HepG2 (cell line): ENCODE data around the gene FRK. TPM values are rescaled to one million over a fixed set of nuclear protein-coding genes. Genes with fewer than 3 reads are reported as not detected.
A peak's percentile ranks its signal among the peaks of the same experiment; 100 is the strongest.

Experiments
- HHEX ChIP-seq: IDR thresholded peaks from 2 replicates; pipeline ENCODE4 v1.6.1; 2016; ENCODE audit warnings: control low read depth
- HOXA7 ChIP-seq: sonication (generic); formaldehyde crosslinking; IDR thresholded peaks from 2 replicates; pipeline ENCODE4 v1.8.1; 2022; ENCODE audit warnings: mild to moderate bottlenecking, missing genetic modification reagents, moderate library complexity
- MAFF ChIP-seq: IDR thresholded peaks from 2 replicates; pipeline ENCODE4 v1.6.1; 2011; ENCODE audit warnings: low read depth, low read length, improper control_type of control experiment
- MBD4 ChIP-seq: IDR thresholded peaks from 2 replicates; pipeline ENCODE4 v1.6.1; 2012; ENCODE audit warnings: low read length, inconsistent platforms, borderline replicate concordance
- MEIS1 ChIP-seq: sonication (generic); formaldehyde crosslinking; IDR thresholded peaks from 2 replicates; pipeline ENCODE4 v1.9.0; 2021; ENCODE audit warnings: mild to moderate bottlenecking, missing genetic modification reagents, moderate library complexity, borderline replicate concordance
- POLR2AphosphoS5 ChIP-seq: IDR thresholded peaks from 2 replicates; pipeline ENCODE4 v1.6.1; 2012; ENCODE audit warnings: low read depth, low read length
- PRMT3 ChIP-seq: sonication (generic); formaldehyde crosslinking; IDR thresholded peaks from 2 replicates; pipeline ENCODE4 v1.8.1; 2022; ENCODE audit warnings: low read depth, mild to moderate bottlenecking, moderate library complexity, missing genetic modification reagents, borderline replicate concordance
- REXO4 ChIP-seq: sonication (generic); formaldehyde crosslinking; IDR thresholded peaks from 2 replicates; pipeline ENCODE4 v1.8.0; 2022; ENCODE audit warnings: missing genetic modification reagents, mild to moderate bottlenecking, borderline replicate concordance
- SOX5 ChIP-seq: IDR thresholded peaks from 2 replicates; pipeline ENCODE4 v1.6.1; 2016; ENCODE audit warnings: borderline replicate concordance
- SP4 ChIP-seq: sonication (generic); formaldehyde crosslinking; IDR thresholded peaks from 2 replicates; pipeline ENCODE4 v1.8.1; 2023; ENCODE audit warnings: mild to moderate bottlenecking, missing genetic modification reagents
- SRSF1 ChIP-seq: fragments of 200-400 bp; formaldehyde crosslinking; optimal IDR thresholded peaks from 2 replicates; pipeline ENCODE3; 2017; ENCODE audit warnings: mild to moderate bottlenecking, low read depth, low read length, moderate library complexity
- TMF1 ChIP-seq: sonication (generic); formaldehyde crosslinking; IDR thresholded peaks from 2 replicates; pipeline ENCODE4 v1.8.1; 2022; ENCODE audit warnings: low read depth, missing genetic modification reagents
- ZNF124 ChIP-seq: sonication (generic); formaldehyde crosslinking; IDR thresholded peaks from 2 replicates; pipeline ENCODE4 v1.4.0; 2020; ENCODE audit warnings: missing genetic modification reagents
- ZNF17 ChIP-seq: sonication (generic); formaldehyde crosslinking; IDR thresholded peaks from 2 replicates; pipeline ENCODE4 v1.5.0; 2020; ENCODE audit warnings: mild to moderate bottlenecking, missing genetic modification reagents
- ZNF496 ChIP-seq: sonication (generic); formaldehyde crosslinking; IDR thresholded peaks from 2 replicates; pipeline ENCODE4 v1.8.1; 2023; ENCODE audit warnings: mild to moderate bottlenecking, moderate library complexity, missing genetic modification reagents; ENCODE audit not compliant: insufficient replicate concordance
- ZNF547 ChIP-seq: sonication (generic); formaldehyde crosslinking; IDR thresholded peaks from 2 replicates; pipeline ENCODE4 v1.5.1; 2020; ENCODE audit warnings: mild to moderate bottlenecking, missing genetic modification reagents
- ZNF841 ChIP-seq: sonication (generic); formaldehyde crosslinking; IDR thresholded peaks from 2 replicates; pipeline ENCODE4 v1.8.1; 2023; ENCODE audit warnings: missing genetic modification reagents, borderline replicate concordance
- polyA plus RNA-seq, 8 experiments: library from polyadenylated mRNA; depleted of rRNA in 3 of 8; stranded (reverse) in 7 of 8; unstranded in 1 of 8; fragments of >200 nt; fragmentation: Illumina TruSeq in 4 of 8; extraction: Trizol in 4 of 8; gene quantifications; 2 replicates each; pipeline versions ENCODE4 v1.2.1 to v1.2.3, GENCODE V29; 2011 to 2016; ENCODE audit warnings: low read depth in 4 of 8, missing spikeins in 1 of 8, mixed read lengths in 1 of 8; ENCODE audit not compliant: insufficient read depth in 1 of 8
- total RNA-seq, 5 experiments: library from RNA; depleted of rRNA; stranded (reverse); fragments of >200 nt; fragmentation: Illumina TruSeq; extraction: Trizol; gene quantifications; 2 replicates each; pipeline ENCODE4 v1.2.3, GENCODE V29; 2016; ENCODE audit warnings: low read depth in 1 of 5
- TF ChIP-seq, protein P1 (sequence below): IDR thresholded peaks from 2 replicates; pipeline ENCODE4 v1.6.1; 2016; ENCODE audit warnings: low read depth
- TF ChIP-seq, protein P2 (sequence below): sonication (generic); formaldehyde crosslinking; IDR thresholded peaks from 2 replicates; pipeline ENCODE4 v1.5.1; 2020; ENCODE audit warnings: missing genetic modification reagents, mild to moderate bottlenecking, borderline replicate concordance
- TF ChIP-seq, protein P3 (sequence below): sonication (generic); formaldehyde crosslinking; IDR thresholded peaks from 2 replicates; pipeline ENCODE4 v1.5.0; 2020; ENCODE audit warnings: mild to moderate bottlenecking, missing genetic modification reagents
- TF ChIP-seq, protein P4 (sequence below): IDR thresholded peaks from 2 replicates; pipeline ENCODE4 v1.6.1; 2012; ENCODE audit warnings: inconsistent platforms
- TF ChIP-seq, protein P5 (sequence below): sonication (generic); formaldehyde crosslinking; IDR thresholded peaks from 2 replicates; pipeline ENCODE4 v1.8.1; 2022; ENCODE audit warnings: mild to moderate bottlenecking, missing genetic modification reagents

FRK gene
- total and polyA plus RNA-seq, 2 of the 13 experiments (the other 11 are each of a cell fraction or from before 2014, with no cell fraction given): 1.3 to 2.9 TPM

DNA sequence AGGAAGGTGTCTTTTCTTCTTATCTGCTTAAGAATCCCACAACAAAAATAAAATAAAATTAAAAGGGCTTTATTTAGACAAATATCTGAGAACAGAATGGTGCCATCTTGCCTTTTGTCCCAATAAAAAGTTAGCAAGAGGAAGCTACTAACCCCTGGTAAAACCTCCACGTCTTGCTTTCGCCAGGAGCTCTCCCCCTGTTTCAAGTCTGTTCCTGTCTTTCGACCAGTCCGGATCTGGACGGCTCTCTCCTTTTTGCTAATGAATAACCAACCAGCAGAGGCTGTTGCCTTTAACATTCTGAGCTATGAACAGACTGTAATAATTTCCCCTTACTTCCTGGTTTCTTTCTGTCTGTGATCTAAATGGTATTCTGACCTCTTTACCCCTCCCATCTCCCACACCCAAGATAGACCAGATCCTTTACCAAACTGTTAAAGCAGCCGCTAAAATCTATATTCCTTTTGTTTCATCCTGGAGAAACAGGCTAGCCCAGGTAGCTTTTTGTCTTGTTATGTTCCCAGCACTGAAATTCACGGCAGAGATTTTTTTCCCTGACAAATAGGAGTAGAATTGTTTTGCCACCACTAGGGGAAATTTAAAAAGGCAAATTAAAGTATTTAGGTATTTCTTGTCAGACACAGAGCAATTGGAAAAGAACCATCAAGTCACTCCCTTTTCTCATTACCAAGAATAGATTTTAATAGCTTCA is at the start of gene FRK (continued):
- TF ChIP-seq, protein P1, sequence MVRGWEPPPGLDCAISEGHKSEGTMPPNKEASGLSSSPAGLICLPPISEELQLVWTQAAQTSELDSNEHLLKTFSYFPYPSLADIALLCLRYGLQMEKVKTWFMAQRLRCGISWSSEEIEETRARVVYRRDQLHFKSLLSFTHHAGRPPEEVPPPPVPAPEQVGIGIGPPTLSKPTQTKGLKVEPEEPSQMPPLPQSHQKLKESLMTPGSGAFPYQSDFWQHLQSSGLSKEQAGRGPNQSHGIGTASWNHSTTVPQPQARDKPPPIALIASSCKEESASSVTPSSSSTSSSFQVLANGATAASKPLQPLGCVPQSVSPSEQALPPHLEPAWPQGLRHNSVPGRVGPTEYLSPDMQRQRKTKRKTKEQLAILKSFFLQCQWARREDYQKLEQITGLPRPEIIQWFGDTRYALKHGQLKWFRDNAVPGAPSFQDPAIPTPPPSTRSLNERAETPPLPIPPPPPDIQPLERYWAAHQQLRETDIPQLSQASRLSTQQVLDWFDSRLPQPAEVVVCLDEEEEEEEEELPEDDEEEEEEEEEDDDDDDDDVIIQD (CRISPR knock-in tag): no peak
- TF ChIP-seq ZNF124 (CRISPR knock-in tag): peak; percentile 26; the same call in 1 of the 2 replicates
- no peak for TF ChIP-seq TMF1 (CRISPR knock-in tag)
- no peak for TF ChIP-seq MBD4
- TF ChIP-seq, protein P2, sequence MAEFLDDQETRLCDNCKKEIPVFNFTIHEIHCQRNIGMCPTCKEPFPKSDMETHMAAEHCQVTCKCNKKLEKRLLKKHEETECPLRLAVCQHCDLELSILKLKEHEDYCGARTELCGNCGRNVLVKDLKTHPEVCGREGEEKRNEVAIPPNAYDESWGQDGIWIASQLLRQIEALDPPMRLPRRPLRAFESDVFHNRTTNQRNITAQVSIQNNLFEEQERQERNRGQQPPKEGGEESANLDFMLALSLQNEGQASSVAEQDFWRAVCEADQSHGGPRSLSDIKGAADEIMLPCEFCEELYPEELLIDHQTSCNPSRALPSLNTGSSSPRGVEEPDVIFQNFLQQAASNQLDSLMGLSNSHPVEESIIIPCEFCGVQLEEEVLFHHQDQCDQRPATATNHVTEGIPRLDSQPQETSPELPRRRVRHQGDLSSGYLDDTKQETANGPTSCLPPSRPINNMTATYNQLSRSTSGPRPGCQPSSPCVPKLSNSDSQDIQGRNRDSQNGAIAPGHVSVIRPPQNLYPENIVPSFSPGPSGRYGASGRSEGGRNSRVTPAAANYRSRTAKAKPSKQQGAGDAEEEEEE (CRISPR knock-in tag): no peak
- TF ChIP-seq POLR2AphosphoS5: peak; percentile 90
- TF ChIP-seq, protein P3, sequence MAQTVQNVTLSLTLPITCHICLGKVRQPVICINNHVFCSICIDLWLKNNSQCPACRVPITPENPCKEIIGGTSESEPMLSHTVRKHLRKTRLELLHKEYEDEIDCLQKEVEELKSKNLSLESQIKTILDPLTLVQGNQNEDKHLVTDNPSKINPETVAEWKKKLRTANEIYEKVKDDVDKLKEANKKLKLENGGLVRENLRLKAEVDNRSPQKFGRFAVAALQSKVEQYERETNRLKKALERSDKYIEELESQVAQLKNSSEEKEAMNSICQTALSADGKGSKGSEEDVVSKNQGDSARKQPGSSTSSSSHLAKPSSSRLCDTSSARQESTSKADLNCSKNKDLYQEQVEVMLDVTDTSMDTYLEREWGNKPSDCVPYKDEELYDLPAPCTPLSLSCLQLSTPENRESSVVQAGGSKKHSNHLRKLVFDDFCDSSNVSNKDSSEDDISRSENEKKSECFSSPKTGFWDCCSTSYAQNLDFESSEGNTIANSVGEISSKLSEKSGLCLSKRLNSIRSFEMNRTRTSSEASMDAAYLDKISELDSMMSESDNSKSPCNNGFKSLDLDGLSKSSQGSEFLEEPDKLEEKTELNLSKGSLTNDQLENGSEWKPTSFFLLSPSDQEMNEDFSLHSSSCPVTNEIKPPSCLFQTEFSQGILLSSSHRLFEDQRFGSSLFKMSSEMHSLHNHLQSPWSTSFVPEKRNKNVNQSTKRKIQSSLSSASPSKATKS (CRISPR knock-in tag): no peak
- no peak for TF ChIP-seq HOXA7
- no peak for TF ChIP-seq ZNF547
- no peak for TF ChIP-seq ZNF17 (CRISPR knock-in tag)
- peak; percentile 55; the same call in 1 of the 2 replicates for TF ChIP-seq SOX5
- no peak for TF ChIP-seq HHEX (CRISPR knock-in tag)
- TF ChIP-seq ZNF496 (CRISPR knock-in tag): no peak
- TF ChIP-seq, protein P4, sequence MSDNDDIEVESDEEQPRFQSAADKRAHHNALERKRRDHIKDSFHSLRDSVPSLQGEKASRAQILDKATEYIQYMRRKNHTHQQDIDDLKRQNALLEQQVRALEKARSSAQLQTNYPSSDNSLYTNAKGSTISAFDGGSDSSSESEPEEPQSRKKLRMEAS: peak; percentile 15; the same call in 1 of the 2 replicates
- no peak for TF ChIP-seq SRSF1
- TF ChIP-seq ZNF841 (CRISPR knock-in tag): no peak
- no peak for TF ChIP-seq SP4
- no peak for TF ChIP-seq MAFF
- no peak for TF ChIP-seq MEIS1 (CRISPR knock-in tag)
- no peak for TF ChIP-seq PRMT3
- TF ChIP-seq REXO4: no peak
- TF ChIP-seq, protein P5, sequence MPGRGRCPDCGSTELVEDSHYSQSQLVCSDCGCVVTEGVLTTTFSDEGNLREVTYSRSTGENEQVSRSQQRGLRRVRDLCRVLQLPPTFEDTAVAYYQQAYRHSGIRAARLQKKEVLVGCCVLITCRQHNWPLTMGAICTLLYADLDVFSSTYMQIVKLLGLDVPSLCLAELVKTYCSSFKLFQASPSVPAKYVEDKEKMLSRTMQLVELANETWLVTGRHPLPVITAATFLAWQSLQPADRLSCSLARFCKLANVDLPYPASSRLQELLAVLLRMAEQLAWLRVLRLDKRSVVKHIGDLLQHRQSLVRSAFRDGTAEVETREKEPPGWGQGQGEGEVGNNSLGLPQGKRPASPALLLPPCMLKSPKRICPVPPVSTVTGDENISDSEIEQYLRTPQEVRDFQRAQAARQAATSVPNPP (CRISPR knock-in tag): no peak
